ENCODE results near the gene USP12. TPM values are rescaled to one million over a fixed set of nuclear protein-coding genes. Genes with fewer than 3 reads are reported as not detected.

The USP12 gene
- total and polyA plus RNA-seq, 12 donors: 4.6 to 20.3 (median 13.3) TPM

DNA sequence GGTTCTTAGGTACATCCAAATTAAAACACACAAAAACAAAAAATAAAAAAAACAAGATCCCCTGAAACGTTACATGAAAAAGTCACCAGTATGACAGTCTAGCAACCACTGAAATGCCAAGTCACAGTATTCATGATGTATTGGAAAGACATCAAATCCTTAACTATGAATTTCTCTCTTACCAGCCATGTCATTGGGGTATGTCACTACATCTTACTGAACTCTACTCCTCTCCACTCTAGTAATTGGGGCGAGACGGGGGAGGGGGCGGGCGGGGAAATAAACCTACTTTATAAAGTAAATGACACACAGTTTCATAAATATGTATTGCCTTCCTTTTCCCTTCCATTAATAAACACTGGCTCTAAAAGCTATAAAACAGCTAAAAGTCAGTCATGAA is 65.5 kb downstream of the USP12 start:
- no peak for DNase-seq
- no peak for TF ChIP-seq POLR2A (IDR thresholded peaks at IDR 0.05)
- Histone ChIP-seq H3K27ac (no peak overlapping the region), H3K27me3 (no peaks in the 10 kb centered on the region), H3K4me1 (replicated peaks in 1 of 2) (no peaks in the 10 kb centered on the region), H3K36me3 (replicated peaks in 1 of 2) (no peaks in the 10 kb centered on the region), H3K4me3 (no peak overlapping the region), H3K9me3 (replicated peaks in 1 of 3) (no peaks in the 10 kb centered on the region)
- intact Hi-C loops (cut with DNase I): no loop called here
- 93 to 95% (median 94%) methylated on average over 5 of the region's 5 CpGs for WGBS, 4 donors

GRCh38 chr13:27104606-27105005 is 67.0 kb downstream of the USP12 start:
- Histone ChIP-seq H3K9me3 (replicated peaks in 1 of 3) (no peaks in the 10 kb centered on the region), H3K4me3 (no peak overlapping the region), H3K27ac (no peak overlapping the region), H3K36me3 (replicated peaks in 1 of 2) (no peaks in the 10 kb centered on the region), H3K27me3 (no peaks in the 10 kb centered on the region), H3K4me1 (replicated peaks in 1 of 2) (no peaks in the 10 kb centered on the region)
- TF ChIP-seq CTCF (IDR thresholded peaks at IDR 0.05) (no peak), POLR2A (IDR thresholded peaks at IDR 0.05) (no peak)
- DNase-seq: no peak
- WGBS, 4 donors: 64 to 68% (median 66%) methylated on average over 4 of the region's 4 CpGs
- intact Hi-C loops (cut with DNase I): no loop called here

DNA sequence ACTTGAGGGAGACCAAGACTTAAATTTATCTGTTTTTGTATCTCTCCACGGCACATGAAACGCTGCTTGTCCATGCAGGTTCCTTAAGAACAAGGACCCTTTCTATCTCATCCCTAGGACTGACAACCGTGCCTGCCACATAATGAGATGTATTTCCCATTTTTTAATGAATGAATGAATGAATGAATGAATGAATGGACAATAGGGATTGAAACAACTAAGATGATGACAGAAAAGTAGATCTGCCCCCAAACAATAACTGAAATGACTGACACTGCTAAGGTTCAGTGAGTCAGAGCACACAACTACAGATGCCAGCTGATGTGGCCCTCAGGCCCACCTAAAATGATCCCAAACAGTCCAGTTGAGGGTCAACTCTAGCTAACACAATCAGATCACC is 69.8 kb downstream of the USP12 start:
- H3K36me3 ChIP-seq (replicated peaks in 1 of 2): no peaks in the 10 kb centered on the region
- H3K27ac ChIP-seq: no peak overlapping the region
- intact Hi-C loops (cut with DNase I): no loop called here
- H3K27me3 ChIP-seq: no peaks in the 10 kb centered on the region
- no peak overlapping the region for H3K4me3 ChIP-seq
- no peaks in the 10 kb centered on the region for H3K4me1 ChIP-seq (replicated peaks in 1 of 2)
- no peak for DNase-seq
- no peaks in the 10 kb centered on the region for H3K9me3 ChIP-seq (replicated peaks in 1 of 3)
- 96 to 99% (median 97%) methylated on average over 3 of the region's 3 CpGs for WGBS, 4 donors
- TF ChIP-seq POLR2A (IDR thresholded peaks at IDR 0.05): no peak
- TF ChIP-seq CTCF (IDR thresholded peaks at IDR 0.05): no peak

DNA sequence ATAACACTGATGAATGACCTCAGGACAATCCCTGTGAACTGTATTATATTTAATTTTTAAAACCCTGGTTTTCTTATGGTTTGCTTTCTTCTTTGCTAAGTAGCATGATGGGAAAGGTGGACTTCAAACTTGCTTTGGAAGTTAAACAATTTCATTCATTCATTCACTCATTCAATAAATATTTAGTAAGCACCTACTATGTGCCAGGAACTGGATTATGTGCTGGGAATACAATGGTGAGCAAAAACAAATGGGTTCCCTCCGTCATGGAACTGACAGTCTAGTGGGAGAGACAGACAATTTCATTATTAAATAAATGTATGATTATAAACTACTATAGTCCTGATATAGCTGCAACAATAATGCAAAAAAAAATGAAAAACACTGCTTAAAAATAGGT is 70.3 kb downstream of the USP12 start:
- H3K4me1 ChIP-seq (replicated peaks in 1 of 2): no peaks in the 10 kb centered on the region
- DNase-seq: no peak
- no peak for TF ChIP-seq CTCF (IDR thresholded peaks at IDR 0.05)
- TF ChIP-seq POLR2A (IDR thresholded peaks at IDR 0.05): no peak
- intact Hi-C loops (cut with DNase I): no loop called here
- WGBS, 4 donors: 92 to 100% (median 97%) methylated on average over 1 of the region's 1 CpG
- no peaks in the 10 kb centered on the region for H3K9me3 ChIP-seq (replicated peaks in 1 of 3)
- no peak overlapping the region for H3K4me3 ChIP-seq
- no peak overlapping the region for H3K27ac ChIP-seq
- no peaks in the 10 kb centered on the region for H3K36me3 ChIP-seq (replicated peaks in 1 of 2)
- no peaks in the 10 kb centered on the region for H3K27me3 ChIP-seq

DNA sequence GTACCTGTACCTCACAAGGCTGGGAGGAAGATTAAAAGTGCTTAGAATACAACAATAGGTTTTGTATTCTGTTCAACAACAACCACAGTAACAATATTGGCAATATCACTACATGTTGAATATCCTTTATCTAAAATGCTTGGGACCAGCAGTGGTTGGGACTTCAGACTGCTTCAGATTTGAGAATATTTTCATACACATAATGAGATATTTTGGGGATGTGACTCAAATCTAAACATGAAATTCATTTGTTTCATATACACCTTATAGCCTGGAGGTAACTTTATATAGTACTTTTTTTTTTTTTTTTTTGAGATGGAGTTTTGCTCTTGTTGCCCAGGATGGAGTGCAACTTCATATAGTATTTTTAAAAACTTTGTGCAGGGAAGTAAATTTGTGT is 73.9 kb downstream of the USP12 start:
- Histone ChIP-seq H3K27ac (no peak overlapping the region), H3K36me3 (replicated peaks in 1 of 2) (no peaks in the 10 kb centered on the region), H3K27me3 (no peaks in the 10 kb centered on the region), H3K9me3 (replicated peaks in 1 of 3) (no peaks in the 10 kb centered on the region), H3K4me1 (replicated peaks in 1 of 2) (no peaks in the 10 kb centered on the region), H3K4me3 (no peak overlapping the region)
- intact Hi-C loops (cut with DNase I): no loop called here
- TF ChIP-seq CTCF (IDR thresholded peaks at IDR 0.05): no peak
- TF ChIP-seq POLR2A (IDR thresholded peaks at IDR 0.05): no peak
- DNase-seq: no peak
